GM12878 (cell line): ENCODE data around the gene MAN1B1. TPM values are rescaled to one million over a fixed set of nuclear protein-coding genes. Genes with fewer than 3 reads are reported as not detected.
A peak's percentile ranks its signal among the peaks of the same experiment; 100 is the strongest.

ENCODE experiments used
- ATAC-seq: fragments of 200-7000 bp; cut with Tn5 transposase; 3 replicates; pipeline ENCODE4 v1.9.1; 2020; ENCODE audit warnings: mild to moderate bottlenecking, moderate library complexity
- BruUV-seq: library from RNA; stranded (reverse); fragments of 400-500 nt; replicated peaks from 2 replicates; lab custom pipeline; 2021; lab: Mats Ljungman, UMichigan
- CTCF ChIA-PET: fragments of 300-600 bp; sonication (Branson Sonifier 250); formaldehyde crosslinking; extraction: SDS; loops from one replicate; lab custom pipeline; 2021; ENCODE audit warnings: inconsistent platforms; lab: Yijun Ruan, JAX
- POLR2A ChIA-PET: fragments of 350-600 bp; formaldehyde crosslinking; extraction: SDS; loops from one replicate; lab custom pipeline; 2021; ENCODE audit warnings: inconsistent platforms; lab: Charles Lee
- RAD21 ChIA-PET: fragments of 300-600 bp; sonication (Branson Sonifier 250); formaldehyde crosslinking; loops from one replicate; lab custom pipeline; 2023; ENCODE audit warnings: antibody characterized with exemption; ENCODE audit not compliant: unreplicated experiment; lab: Charles Lee
- SMC1A ChIA-PET: fragments of 300-600 bp; sonication (Branson Sonifier 250); formaldehyde crosslinking; loops from one replicate; lab custom pipeline; 2023; ENCODE audit not compliant: unreplicated experiment, uncharacterized antibody; lab: Charles Lee
- DNase-seq: peaks from one replicate; pipeline ENCODE4 v3.0.0-alpha.2; 2011; ENCODE audit warnings: low read depth, low spot score
- FAIRE-seq: peaks from 3 replicates; lab custom pipeline; 2011; peaks lifted over from hg19 to GRCh38; lab: Jason Lieb, UNC
- H2AFZ ChIP-seq: 2 replicates; pipeline ENCODE4 v1.6.0; 2011; ENCODE audit warnings: low read depth, low read length, control low read depth; ENCODE audit not compliant: control insufficient read depth
- H3K27ac ChIP-seq: 2 replicates; pipeline ENCODE4 v1.5.1; 2011; ENCODE audit warnings: control low read depth; ENCODE audit not compliant: control insufficient read depth, insufficient read depth
- H3K27me3 ChIP-seq, 2 experiments: replicated peaks in 1 of 2; 2 replicates each; pipeline versions ENCODE4 v1.6.0 to v1.6.1; 2011; ENCODE audit warnings: low read length in 1 of 2; ENCODE audit not compliant: control insufficient read depth in 2 of 2, insufficient read depth in 2 of 2
- H3K36me3 ChIP-seq, 2 experiments: 2 replicates each; pipeline ENCODE4 v1.5.1; 2011; ENCODE audit warnings: low read length in 1 of 2; ENCODE audit not compliant: control insufficient read depth in 2 of 2, insufficient read depth in 2 of 2
- H3K4me1 ChIP-seq: 2 replicates; pipeline ENCODE4 v1.6.1; 2011; ENCODE audit warnings: mild to moderate bottlenecking, low read length, moderate library complexity, mixed read lengths; ENCODE audit not compliant: control insufficient read depth, insufficient read depth
- H3K4me2 ChIP-seq: 2 replicates; pipeline ENCODE4 v1.6.0; 2011; ENCODE audit warnings: control low read depth; ENCODE audit not compliant: control insufficient read depth, insufficient read depth
- H3K4me3 ChIP-seq: fragments of 200-600 bp; sonication (generic); 2 replicates; pipeline ENCODE4 v1.5.1; 2016
- H3K79me2 ChIP-seq: 2 replicates; pipeline ENCODE4 v1.6.0; 2011; ENCODE audit warnings: low read length; ENCODE audit not compliant: control insufficient read depth, insufficient read depth
- H3K9ac ChIP-seq: 2 replicates; pipeline ENCODE4 v1.8.0; 2011; ENCODE audit warnings: low read length, control low read depth, mixed read lengths; ENCODE audit not compliant: control insufficient read depth, insufficient read depth
- H3K9me3 ChIP-seq: replicated peaks from 3 replicates; pipeline ENCODE4 v1.5.1; 2011; ENCODE audit warnings: mild to moderate bottlenecking, low read length; ENCODE audit not compliant: control insufficient read depth, insufficient read depth
- H4K20me1 ChIP-seq: 2 replicates; pipeline ENCODE4 v1.6.0; 2011; ENCODE audit not compliant: control insufficient read depth, insufficient read depth
- BHLHE40 ChIP-seq, 2 experiments: fragments of 450-650 bp in 1 of 2; IDR thresholded peaks; 2 replicates each; pipeline ENCODE4 v1.6.1; 2011 to 2017; ENCODE audit warnings: low read depth in 2 of 2, borderline replicate concordance in 1 of 2, improper control_type of control experiment in 1 of 2, low read length in 1 of 2, mild to moderate bottlenecking in 1 of 2
- POLR2AphosphoS2 ChIP-seq: IDR thresholded peaks from 2 replicates; pipeline ENCODE4 v1.6.1; 2011; ENCODE audit warnings: low read depth, mild to moderate bottlenecking, low read length, improper control_type of control experiment, moderate library complexity
- RAD51 ChIP-seq: fragments of 450-650 bp; IDR thresholded peaks from 2 replicates; pipeline ENCODE4 v1.6.1; 2016; ENCODE audit warnings: moderate library complexity, mild to moderate bottlenecking, inconsistent platforms
- USF1 ChIP-seq: IDR thresholded peaks from 2 replicates; pipeline ENCODE4 v1.6.1; 2011; ENCODE audit warnings: borderline replicate concordance, low read depth, mild to moderate bottlenecking, moderate library complexity, mixed read lengths, low read length; ENCODE audit not compliant: insufficient read depth; ENCODE audit errors: extremely low read length
- WGBS: methylation state at CpG from one replicate; pipeline ENCODE4 v1.1.6; 2016; ENCODE audit warnings: low lambda C conversion rate; ENCODE audit not compliant: insufficient replicate concordance, insufficient coverage; ENCODE audit errors: missing lambda C conversion rate; 5-methylcytosine and 5-hydroxymethylcytosine counted together
- in situ Hi-C: fragments of 300-500 bp; cut with MboI; formaldehyde crosslinking; loops from 9 replicates; pipeline ENCODE4 v1.14.3; 2018; ENCODE audit warnings: mixed read lengths
- intact Hi-C: fragments of 100-400 bp; cut with micrococcal nuclease; formaldehyde crosslinking; loops from one replicate; pipeline ENCODE4 v1.14.2; 2022; ENCODE audit not compliant: unreplicated experiment
- polyA plus RNA-seq, 11 experiments: library from polyadenylated mRNA; depleted of rRNA in 4 of 11; unstranded in 6 of 11; stranded (reverse) in 5 of 11; fragments of >200 nt; fragmentation: Nextera tagmentation in 4 of 11; fragmentation: Illumina TruSeq in 1 of 11; extraction: Ambion mirVana in 4 of 11; extraction: Trizol in 1 of 11; gene quantifications; 1 replicate in 1 of 11; 2 replicates in 10 of 11; pipeline versions ENCODE4 v1.2.1 to v1.2.3, GENCODE V29; 2011 to 2016; ENCODE audit warnings: inconsistent platforms in 2 of 11, missing spikeins in 2 of 11, low read depth in 1 of 11
- total RNA-seq, 4 experiments: library from RNA; depleted of rRNA in 3 of 4; stranded (reverse); fragments of >200 nt in 3 of 4; fragmentation: Illumina TruSeq in 1 of 4; extraction: Trizol in 1 of 4; gene quantifications; 2 replicates each; pipeline versions ENCODE4 v1.2.1 to v1.2.3, GENCODE V29; 2013 to 2021

Gene MAN1B1
- total and polyA plus RNA-seq, 10 of the 15 experiments (the other 5 are each of a cell fraction or from before 2014, with no cell fraction given), result 0.71 to 34.1 (median 22.7) TPM

- no peak overlapping the region for H3K4me2 ChIP-seq
- no peak overlapping the region for H3K4me3 ChIP-seq
- TF ChIP-seq POLR2AphosphoS2, result no peak
- TF ChIP-seq RAD51, result peak; percentile 74
- TF ChIP-seq BHLHE40 (IDR thresholded peaks at IDR 0.05; ENCODE audit: borderline replicate concordance in 1 of 2, low read depth in 2 of 2, low read length in 1 of 2), result peak; percentile 62 to 87; a peak in 3 of 4 replicates
- TF ChIP-seq USF1, result peak; percentile 69
- H3K36me3 ChIP-seq, result no peaks in the 10 kb centered on the region
- no peak overlapping the region for H3K27ac ChIP-seq
- intact Hi-C loops, result no loop called here
- ChIA-PET RAD21 (interaction anchor here (0.5 to 1.6 kb wide), 6 partner anchors 9 to 79 kb away, joined by 3 to 6 read pairs (median 4); partner anchors contain the start of genes ANAPC2, SSNA1 and TPRN), SMC1A (interaction anchor here (0.9 to 1.6 kb wide), 4 partner anchors 10 to 33 kb away, joined by 3 to 5 read pairs (median 4); partner anchors contain the start of genes ANAPC2 and SSNA1), POLR2A (interaction anchor here (0.5 to 3.7 kb wide), 11 partner anchors 12 to 123 kb away, joined by 3 to 37 read pairs (median 8); partner anchors contain the start of genes ANAPC2, LRRC26, RNF208 and SSNA1), CTCF (interaction anchor here (1.3 kb wide), 1 partner anchor 71 kb away, joined by 4 read pairs; the partner anchor contains the start of gene MAN1B1)
- ATAC-seq (no peak), FAIRE-seq (no peak), DNase-seq (no peak)
- WGBS, result 53% methylated on average over 19 of the region's 19 CpGs
- H4K20me1 ChIP-seq, result no peaks in the 10 kb centered on the region
- no peaks in the 10 kb centered on the region; the same call in 2 of the 3 replicates for H3K9me3 ChIP-seq
- no peaks in the 10 kb centered on the region for H3K79me2 ChIP-seq
- no TSS peak for BruUV-seq
- H3K4me1 ChIP-seq, result peaks cover 28% of the 10 kb centered on the region
- H3K27me3 ChIP-seq, result no peaks in the 10 kb centered on the region
- no peak overlapping the region for H3K9ac ChIP-seq
- H2AFZ ChIP-seq, result no peak overlapping the region
- in situ Hi-C loops, result no loop called here
Observed at GRCh38 chr9:137157618-137158415, 71.0 kb downstream of the MAN1B1 start.
